ENCODE data around the gene FCGR2B. TPM values are rescaled to one million over a fixed set of nuclear protein-coding genes. Genes with fewer than 3 reads are reported as not detected.
"Not testable (repeated sequence)": the region's sequence is repeated elsewhere in the genome, so short reads cannot be mapped to it uniquely, and the experiment has no call there.

The FCGR2B gene
- total and polyA plus RNA-seq, 2 donors from 2014 or later: 4.0 to 19.7 TPM

DNA sequence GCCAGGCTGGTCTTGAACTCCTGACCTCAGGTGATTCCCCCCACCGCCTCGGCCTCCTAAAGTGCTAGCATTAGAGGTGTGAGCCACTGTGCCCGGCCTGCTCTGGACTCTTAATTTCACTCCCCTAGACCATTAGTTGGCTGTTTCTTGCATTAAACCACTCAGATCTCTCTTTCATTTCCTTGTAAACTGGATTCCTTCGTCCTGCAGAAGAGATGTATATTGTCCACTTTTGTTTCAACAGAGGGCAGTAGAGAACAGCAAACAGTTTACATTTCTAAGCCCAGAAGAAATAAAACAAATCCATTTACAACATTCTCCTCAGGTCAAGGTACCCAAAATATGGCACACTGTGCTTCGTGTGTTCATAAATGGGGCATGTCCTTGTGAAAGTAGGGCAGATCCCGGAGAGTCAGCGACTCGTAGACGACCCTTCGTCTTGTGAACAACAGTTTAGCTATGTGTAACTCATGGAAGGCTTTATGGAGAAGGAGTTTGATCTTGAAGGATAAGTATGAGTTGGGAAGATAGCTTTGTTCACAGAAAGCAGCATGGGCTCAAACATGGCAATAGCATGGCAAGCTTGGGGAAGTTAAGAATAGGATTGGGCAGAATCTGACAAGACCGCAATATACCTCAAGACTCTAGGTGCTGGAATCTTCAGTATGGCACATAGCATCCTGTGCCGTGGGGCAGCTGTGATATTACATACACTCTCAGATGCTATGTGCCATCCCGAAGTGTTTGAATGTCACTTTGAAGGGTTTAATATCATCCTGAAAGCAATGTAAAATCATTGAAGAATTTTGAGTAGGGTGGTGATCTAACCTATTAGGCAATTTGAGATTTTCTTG is 15.2 kb upstream of the FCGR2B start:
- peak in 2 of 5 donors; percentile 55 to 82 for DNase-seq
- H3K27me3 ChIP-seq (ENCODE audit: control insufficient read depth, insufficient read depth, low read length); intact Hi-C loops (cut with DNase I); H3K36me3 ChIP-seq (ENCODE audit: control insufficient read depth in 2 of 3, insufficient read depth in 3 of 3, low read length in 3 of 3); H3K9me3 ChIP-seq (ENCODE audit: control insufficient read depth in 2 of 3, insufficient read depth in 1 of 3, low read length in 3 of 3); H3K9ac ChIP-seq (ENCODE audit: low read length in 3 of 3); H3K27ac ChIP-seq (ENCODE audit: low read depth in 2 of 2, low read length in 2 of 2); H3K4me1 ChIP-seq (ENCODE audit: control insufficient read depth in 2 of 3, insufficient read depth in 2 of 3, low read depth in 1 of 3, low read length in 3 of 3); H3K4me3 ChIP-seq (ENCODE audit: low read length in 3 of 3): not testable (repeated sequence)
- peak; percentile 46 for FAIRE-seq
- TF ChIP-seq, protein P1, sequence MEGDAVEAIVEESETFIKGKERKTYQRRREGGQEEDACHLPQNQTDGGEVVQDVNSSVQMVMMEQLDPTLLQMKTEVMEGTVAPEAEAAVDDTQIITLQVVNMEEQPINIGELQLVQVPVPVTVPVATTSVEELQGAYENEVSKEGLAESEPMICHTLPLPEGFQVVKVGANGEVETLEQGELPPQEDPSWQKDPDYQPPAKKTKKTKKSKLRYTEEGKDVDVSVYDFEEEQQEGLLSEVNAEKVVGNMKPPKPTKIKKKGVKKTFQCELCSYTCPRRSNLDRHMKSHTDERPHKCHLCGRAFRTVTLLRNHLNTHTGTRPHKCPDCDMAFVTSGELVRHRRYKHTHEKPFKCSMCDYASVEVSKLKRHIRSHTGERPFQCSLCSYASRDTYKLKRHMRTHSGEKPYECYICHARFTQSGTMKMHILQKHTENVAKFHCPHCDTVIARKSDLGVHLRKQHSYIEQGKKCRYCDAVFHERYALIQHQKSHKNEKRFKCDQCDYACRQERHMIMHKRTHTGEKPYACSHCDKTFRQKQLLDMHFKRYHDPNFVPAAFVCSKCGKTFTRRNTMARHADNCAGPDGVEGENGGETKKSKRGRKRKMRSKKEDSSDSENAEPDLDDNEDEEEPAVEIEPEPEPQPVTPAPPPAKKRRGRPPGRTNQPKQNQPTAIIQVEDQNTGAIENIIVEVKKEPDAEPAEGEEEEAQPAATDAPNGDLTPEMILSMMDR (IDR thresholded peaks at IDR 0.05; ENCODE audit: borderline replicate concordance, extremely low read depth, insufficient read depth): peak; percentile 39

DNA sequence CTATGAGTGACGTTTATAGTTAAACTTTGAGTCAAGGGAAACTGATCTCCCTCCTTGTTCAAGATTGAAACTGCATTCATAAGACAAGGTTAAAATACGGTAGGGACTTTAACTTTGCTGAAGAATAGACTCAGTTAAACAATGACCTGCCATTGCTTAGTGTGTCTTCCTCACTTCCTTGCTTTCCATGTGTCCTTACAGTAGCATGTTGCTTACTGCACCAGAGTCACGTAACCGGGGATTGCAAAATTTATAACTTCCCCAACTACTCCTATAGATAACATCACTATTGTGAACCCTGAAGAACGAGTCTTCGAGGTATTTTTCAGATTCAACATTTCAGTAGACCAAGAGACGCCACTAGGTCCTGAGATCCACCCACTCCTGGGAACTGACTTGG is 9.4 kb upstream of the FCGR2B start:
- DNase-seq; H3K36me3 ChIP-seq (ENCODE audit: control insufficient read depth in 2 of 3, insufficient read depth in 3 of 3, low read length in 3 of 3); H3K27me3 ChIP-seq (ENCODE audit: control insufficient read depth, insufficient read depth, low read length); H3K4me3 ChIP-seq (ENCODE audit: low read length in 3 of 3); H3K9me3 ChIP-seq (ENCODE audit: control insufficient read depth in 2 of 3, insufficient read depth in 1 of 3, low read length in 3 of 3); FAIRE-seq; H3K27ac ChIP-seq (ENCODE audit: low read depth in 2 of 2, low read length in 2 of 2); intact Hi-C loops (cut with DNase I); H3K9ac ChIP-seq (ENCODE audit: low read length in 3 of 3); H3K4me1 ChIP-seq (ENCODE audit: control insufficient read depth in 2 of 3, insufficient read depth in 2 of 3, low read depth in 1 of 3, low read length in 3 of 3): not testable (repeated sequence)

DNA sequence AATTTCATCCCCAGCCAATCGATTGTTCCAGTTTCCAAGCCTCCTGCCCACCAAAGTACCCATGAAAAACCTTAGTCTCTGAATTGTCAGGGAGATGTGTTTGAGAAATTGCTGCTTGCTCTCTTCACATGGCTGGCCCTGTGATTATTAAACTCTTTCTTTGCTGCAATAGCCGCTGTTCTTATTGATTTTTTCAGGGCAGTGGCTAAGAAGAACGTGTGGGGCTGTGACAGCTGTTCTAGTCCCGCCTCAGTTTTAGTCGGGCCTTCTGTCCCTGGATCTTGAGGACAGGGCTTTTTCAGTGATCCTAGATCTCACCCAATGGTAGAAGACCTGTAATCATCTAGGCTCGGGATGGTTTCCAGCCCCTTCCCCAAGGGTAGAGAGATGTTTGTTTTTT is 9.0 kb upstream of the FCGR2B start:
- DNase-seq; FAIRE-seq; H3K36me3 ChIP-seq (ENCODE audit: control insufficient read depth in 2 of 3, insufficient read depth in 3 of 3, low read length in 3 of 3); H3K4me1 ChIP-seq (ENCODE audit: control insufficient read depth in 2 of 3, insufficient read depth in 2 of 3, low read depth in 1 of 3, low read length in 3 of 3); H3K4me3 ChIP-seq (ENCODE audit: low read length in 3 of 3); H3K27ac ChIP-seq (ENCODE audit: low read depth in 2 of 2, low read length in 2 of 2); intact Hi-C loops (cut with DNase I); H3K9me3 ChIP-seq (ENCODE audit: control insufficient read depth in 2 of 3, insufficient read depth in 1 of 3, low read length in 3 of 3); H3K9ac ChIP-seq (ENCODE audit: low read length in 3 of 3); H3K27me3 ChIP-seq (ENCODE audit: control insufficient read depth, insufficient read depth, low read length): not testable (repeated sequence)

DNA sequence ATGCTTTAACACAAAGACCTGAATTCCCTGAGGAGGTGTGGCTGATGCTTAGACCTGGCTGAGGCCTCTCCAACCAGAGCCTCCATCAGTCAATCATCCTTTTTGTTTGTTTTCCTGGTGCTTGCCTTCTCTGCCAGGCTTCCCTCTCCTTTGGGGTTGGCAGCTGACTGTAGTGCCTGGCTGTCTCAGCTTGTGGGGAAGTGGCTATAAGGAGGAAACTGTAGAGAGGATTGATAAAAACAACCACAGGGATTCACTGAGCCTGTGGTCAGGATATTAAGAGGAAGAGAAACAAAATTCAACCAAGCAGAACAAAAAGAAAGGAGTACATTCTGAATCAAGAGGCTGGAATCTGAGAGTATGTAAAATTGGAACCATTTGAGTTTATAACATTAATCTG is 4.4 kb upstream of the FCGR2B start:
- FAIRE-seq; H3K4me3 ChIP-seq (ENCODE audit: low read length in 3 of 3); H3K9me3 ChIP-seq (ENCODE audit: control insufficient read depth in 2 of 3, insufficient read depth in 1 of 3, low read length in 3 of 3); H3K4me1 ChIP-seq (ENCODE audit: control insufficient read depth in 2 of 3, insufficient read depth in 2 of 3, low read depth in 1 of 3, low read length in 3 of 3); H3K36me3 ChIP-seq (ENCODE audit: control insufficient read depth in 2 of 3, insufficient read depth in 3 of 3, low read length in 3 of 3); intact Hi-C loops (cut with DNase I); DNase-seq; H3K27me3 ChIP-seq (ENCODE audit: control insufficient read depth, insufficient read depth, low read length); H3K27ac ChIP-seq (ENCODE audit: low read depth in 2 of 2, low read length in 2 of 2); H3K9ac ChIP-seq (ENCODE audit: low read length in 3 of 3): not testable (repeated sequence)

DNA sequence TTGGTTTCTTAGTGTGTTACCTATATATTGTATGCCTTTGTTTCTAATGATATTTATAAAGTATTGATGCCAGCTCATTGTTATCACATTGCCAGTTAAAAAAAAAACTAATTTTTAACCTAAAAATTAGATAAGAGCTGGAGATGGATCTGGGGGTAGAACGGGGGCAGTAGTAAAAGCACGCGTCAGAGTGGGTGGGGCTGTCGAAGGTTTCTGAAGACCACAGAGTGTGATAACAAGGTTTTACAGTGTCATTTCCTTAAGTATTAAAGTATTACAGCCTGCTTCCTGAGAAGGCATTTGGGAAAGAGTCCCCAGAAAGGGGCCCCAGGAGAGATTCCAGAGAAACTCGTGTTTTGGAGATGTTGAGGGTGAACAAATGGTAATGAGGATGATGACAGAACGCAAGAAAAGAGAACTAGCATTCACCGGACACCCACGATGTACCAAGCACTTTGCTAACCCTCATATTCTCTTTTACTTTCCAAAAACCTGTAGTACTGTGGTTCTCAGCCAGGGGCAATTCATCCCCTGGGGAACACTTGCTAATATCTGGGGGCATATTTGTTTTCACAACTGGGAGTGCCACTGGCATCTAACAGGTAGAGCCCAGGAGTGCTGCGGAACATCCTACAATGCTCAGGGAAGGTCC is 1.2 kb upstream of the FCGR2B start:
- H3K9me3 ChIP-seq (ENCODE audit: control insufficient read depth in 2 of 3, insufficient read depth in 1 of 3, low read length in 3 of 3); intact Hi-C loops (cut with DNase I); H3K27me3 ChIP-seq (ENCODE audit: control insufficient read depth, insufficient read depth, low read length); DNase-seq; H3K4me3 ChIP-seq (ENCODE audit: low read length in 3 of 3); H3K4me1 ChIP-seq (ENCODE audit: control insufficient read depth in 2 of 3, insufficient read depth in 2 of 3, low read depth in 1 of 3, low read length in 3 of 3); H3K36me3 ChIP-seq (ENCODE audit: control insufficient read depth in 2 of 3, insufficient read depth in 3 of 3, low read length in 3 of 3); FAIRE-seq; H3K9ac ChIP-seq (ENCODE audit: low read length in 3 of 3); H3K27ac ChIP-seq (ENCODE audit: low read depth in 2 of 2, low read length in 2 of 2): not testable (repeated sequence)

DNA sequence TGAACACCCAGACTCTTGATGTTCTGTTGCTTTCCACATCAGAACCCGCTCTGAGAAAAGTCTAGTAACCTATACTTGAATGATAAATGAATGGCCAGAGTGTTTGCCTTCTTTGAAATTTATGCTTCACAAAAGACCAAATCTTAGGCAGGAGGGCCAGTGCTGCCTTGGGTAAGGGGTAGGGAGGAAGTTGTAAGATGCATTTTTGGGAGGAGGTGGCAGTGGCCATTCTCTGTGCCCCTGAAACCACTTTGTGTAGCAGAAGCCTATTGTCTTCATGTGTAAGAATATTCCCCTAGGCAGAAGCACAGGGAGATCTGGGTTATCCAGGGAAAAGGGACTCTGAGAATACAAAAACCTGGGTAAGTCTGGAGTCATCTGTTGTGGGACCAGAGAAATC is 626 bp downstream of the FCGR2B start:
- H3K9me3 ChIP-seq (ENCODE audit: control insufficient read depth in 2 of 3, insufficient read depth in 1 of 3, low read length in 3 of 3); intact Hi-C loops (cut with DNase I); DNase-seq; H3K9ac ChIP-seq (ENCODE audit: low read length in 3 of 3); H3K4me1 ChIP-seq (ENCODE audit: control insufficient read depth in 2 of 3, insufficient read depth in 2 of 3, low read depth in 1 of 3, low read length in 3 of 3); H3K27ac ChIP-seq (ENCODE audit: low read depth in 2 of 2, low read length in 2 of 2); H3K27me3 ChIP-seq (ENCODE audit: control insufficient read depth, insufficient read depth, low read length); FAIRE-seq; H3K4me3 ChIP-seq (ENCODE audit: low read length in 3 of 3); H3K36me3 ChIP-seq (ENCODE audit: control insufficient read depth in 2 of 3, insufficient read depth in 3 of 3, low read length in 3 of 3): not testable (repeated sequence)

DNA sequence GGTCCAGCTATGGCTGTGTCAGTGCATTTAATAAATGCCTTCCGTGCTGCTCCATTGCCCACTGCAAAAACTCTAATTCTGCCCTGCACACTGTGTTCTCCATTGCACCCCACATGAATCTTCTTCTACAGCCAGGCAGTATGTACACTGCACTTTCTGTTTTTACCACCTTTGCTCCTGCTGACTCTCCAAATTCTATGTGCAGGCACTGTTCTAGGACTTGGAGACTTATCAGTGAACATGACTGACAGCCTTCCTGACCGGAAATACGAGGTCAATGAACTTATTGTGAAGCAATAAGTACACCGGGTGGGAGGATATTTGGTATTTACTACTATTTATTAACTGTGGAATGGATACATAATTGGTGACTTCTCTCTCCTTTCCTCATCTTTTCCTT is 1.7 kb downstream of the FCGR2B start:
- H3K9me3 ChIP-seq (ENCODE audit: control insufficient read depth in 2 of 3, insufficient read depth in 1 of 3, low read length in 3 of 3); H3K4me3 ChIP-seq (ENCODE audit: low read length in 3 of 3); H3K36me3 ChIP-seq (ENCODE audit: control insufficient read depth in 2 of 3, insufficient read depth in 3 of 3, low read length in 3 of 3); intact Hi-C loops (cut with DNase I); H3K27me3 ChIP-seq (ENCODE audit: control insufficient read depth, insufficient read depth, low read length); FAIRE-seq; H3K27ac ChIP-seq (ENCODE audit: low read depth in 2 of 2, low read length in 2 of 2); H3K9ac ChIP-seq (ENCODE audit: low read length in 3 of 3); H3K4me1 ChIP-seq (ENCODE audit: control insufficient read depth in 2 of 3, insufficient read depth in 2 of 3, low read depth in 1 of 3, low read length in 3 of 3); DNase-seq: not testable (repeated sequence)
